Fibroblast of mammary gland (primary cell): ENCODE data around the gene UPP2.

ENCODE experiments used
- DNase-seq: peaks from one replicate; pipeline ENCODE4 v3.0.0-alpha.2; 2010; ENCODE audit warnings: low read depth
- H3K4me3 ChIP-seq: 2 replicates; pipeline ENCODE4 v1.5.1; 2011; ENCODE audit warnings: low read depth, mild to moderate bottlenecking, low read length, moderate library complexity; ENCODE audit not compliant: control insufficient read depth
- TF ChIP-seq, protein P1 (sequence below): conservative IDR thresholded peaks from 2 replicates; pipeline ENCODE4 v1.5.1; 2011; ENCODE audit warnings: low read depth, low read length, inconsistent platforms; ENCODE audit not compliant: control insufficient read depth, insufficient read depth

Gene UPP2

DNA sequence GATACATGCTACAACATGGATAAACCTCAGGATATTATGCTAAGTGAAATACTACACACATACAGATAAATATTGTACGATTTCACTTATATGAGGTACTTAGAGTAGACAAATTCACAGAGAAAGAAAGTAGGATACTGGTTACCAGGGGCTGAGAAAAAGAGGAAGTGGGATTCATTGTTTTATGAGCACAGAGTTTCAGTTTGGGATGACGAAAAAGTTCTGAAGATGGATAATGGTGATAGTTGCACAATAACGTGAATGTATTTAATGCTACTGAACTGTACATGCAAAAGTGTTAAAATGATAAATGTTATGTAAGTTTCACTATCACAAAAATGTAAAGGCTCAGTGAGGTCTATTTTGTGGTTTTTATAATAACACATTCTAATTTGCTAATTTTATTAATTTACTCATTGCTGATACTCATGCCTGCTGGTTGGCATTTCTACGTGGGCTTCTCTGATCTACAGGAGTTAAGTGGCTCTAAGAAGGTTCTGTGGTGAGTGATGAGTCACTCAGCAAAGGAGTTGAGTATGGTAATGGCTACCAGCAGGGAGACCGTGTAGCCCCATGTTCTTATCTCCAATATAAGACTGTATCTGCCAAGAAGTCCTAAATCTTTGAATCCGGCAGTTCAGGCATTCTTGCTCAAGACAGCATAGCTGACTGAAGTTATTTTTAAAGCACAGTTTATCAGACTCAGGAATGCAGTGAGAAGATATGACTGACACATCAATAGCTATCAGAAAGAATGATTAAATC lies 41.1 kb downstream of the UPP2 start:
- TF ChIP-seq, protein P1, sequence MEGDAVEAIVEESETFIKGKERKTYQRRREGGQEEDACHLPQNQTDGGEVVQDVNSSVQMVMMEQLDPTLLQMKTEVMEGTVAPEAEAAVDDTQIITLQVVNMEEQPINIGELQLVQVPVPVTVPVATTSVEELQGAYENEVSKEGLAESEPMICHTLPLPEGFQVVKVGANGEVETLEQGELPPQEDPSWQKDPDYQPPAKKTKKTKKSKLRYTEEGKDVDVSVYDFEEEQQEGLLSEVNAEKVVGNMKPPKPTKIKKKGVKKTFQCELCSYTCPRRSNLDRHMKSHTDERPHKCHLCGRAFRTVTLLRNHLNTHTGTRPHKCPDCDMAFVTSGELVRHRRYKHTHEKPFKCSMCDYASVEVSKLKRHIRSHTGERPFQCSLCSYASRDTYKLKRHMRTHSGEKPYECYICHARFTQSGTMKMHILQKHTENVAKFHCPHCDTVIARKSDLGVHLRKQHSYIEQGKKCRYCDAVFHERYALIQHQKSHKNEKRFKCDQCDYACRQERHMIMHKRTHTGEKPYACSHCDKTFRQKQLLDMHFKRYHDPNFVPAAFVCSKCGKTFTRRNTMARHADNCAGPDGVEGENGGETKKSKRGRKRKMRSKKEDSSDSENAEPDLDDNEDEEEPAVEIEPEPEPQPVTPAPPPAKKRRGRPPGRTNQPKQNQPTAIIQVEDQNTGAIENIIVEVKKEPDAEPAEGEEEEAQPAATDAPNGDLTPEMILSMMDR, result no peak
- H3K4me3 ChIP-seq, result no peak overlapping the region
- DNase-seq, result no peak

DNA sequence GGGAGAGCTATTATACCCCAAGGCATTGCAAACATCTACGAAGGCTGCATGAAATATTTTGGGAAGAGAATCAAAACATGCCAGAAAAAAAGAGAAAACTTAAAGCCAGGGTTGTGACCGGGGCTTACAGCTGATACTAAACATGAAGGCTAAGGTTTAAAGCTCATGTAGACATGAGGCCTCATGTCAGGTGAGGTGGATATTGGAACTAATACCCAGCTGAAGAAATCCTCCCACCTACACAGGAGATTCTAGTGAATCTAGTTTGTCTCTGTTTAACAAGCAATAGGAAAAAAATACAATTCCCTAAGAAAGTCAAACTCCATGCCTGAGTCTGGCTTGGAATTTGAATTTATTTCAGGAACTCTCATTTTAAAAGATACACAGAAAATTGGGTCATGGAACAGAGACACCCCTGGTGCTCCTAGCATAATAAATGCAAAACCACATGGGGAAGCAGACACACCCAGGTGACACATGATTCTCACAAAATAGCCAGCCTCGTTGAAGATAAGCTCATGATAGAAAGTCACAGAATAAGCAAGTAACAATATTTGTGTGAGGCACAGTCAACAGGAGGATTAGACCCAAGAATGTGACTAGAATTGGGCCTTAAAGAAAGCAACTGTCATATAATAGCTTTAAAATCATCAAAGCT lies 42.2 kb downstream of the UPP2 start:
- TF ChIP-seq, protein P1, result no peak
- no peak for DNase-seq
- no peak overlapping the region for H3K4me3 ChIP-seq

DNA sequence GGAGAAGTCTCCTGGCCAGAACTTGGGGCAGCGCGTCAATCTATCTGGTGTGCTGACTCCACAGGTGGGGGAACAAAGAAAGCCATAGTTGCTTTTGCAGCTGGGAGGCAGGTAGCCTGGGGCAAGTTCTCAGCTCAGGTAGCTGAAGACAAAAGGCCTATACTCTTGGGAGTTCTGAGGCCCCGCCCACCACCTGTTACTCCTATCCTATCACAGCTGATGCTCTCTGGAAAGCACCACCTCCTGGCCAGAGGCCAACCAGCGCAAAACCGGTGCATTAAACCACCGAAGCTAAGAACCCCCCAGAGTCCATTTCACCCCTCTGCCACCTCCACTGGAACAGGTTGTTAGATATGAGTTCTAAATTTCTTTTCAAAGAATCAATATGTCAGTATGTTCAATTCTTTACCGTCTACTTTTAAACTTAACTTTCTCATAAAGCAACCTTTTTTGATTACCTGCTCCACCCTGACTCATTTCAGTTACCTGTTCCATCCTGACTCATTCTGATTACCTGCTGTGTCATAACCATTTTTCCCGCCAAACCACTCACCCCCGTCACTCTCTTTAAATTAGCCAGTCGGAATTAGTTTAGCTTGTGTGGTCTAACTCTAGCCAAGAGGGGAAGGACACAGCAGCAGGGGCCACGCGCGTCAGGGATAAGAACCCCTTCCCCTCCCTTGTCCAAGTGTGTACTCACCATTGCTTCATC lies 43.4 kb downstream of the UPP2 start:
- TF ChIP-seq, protein P1, result no peak
- no peak overlapping the region for H3K4me3 ChIP-seq
- DNase-seq, result no peak

DNA sequence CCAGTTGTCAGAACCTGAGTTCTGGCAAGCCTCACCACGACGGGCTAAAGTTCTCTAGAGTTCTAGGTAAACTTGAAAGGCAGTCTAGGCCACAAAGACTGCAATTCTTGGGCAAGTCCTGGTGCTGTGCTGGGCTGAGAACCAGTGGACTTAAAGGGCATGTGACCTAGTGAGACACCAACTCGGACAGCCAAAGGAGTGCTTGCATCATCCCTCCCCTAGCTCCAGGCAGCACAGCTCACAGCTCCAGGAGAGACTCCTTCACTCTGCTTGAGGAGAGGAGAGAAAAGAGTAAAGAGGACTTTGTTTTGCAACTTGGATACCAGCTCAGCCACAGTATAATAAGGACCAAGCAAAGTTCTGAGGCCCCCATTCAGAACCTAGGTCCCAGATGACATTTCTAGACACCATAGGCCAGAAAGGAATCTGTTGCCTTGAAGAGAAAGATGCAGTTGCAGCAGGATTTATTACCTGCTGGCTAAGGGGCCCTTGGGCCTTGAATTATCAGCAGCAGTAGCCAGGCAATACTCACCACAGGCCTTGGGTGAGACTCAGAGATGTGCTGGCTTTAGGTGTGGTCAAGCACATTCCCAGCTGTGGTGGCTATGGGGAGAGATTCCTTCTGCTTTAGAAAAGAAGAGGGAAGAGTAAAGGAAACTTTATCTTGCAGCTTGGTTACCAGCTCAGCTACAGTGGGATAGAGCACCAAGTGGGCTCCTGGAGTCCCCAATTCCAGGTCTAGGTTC lies 51.8 kb downstream of the UPP2 start:
- DNase-seq, result no peak
- TF ChIP-seq, protein P1, result no peak
- no peak overlapping the region for H3K4me3 ChIP-seq

DNA sequence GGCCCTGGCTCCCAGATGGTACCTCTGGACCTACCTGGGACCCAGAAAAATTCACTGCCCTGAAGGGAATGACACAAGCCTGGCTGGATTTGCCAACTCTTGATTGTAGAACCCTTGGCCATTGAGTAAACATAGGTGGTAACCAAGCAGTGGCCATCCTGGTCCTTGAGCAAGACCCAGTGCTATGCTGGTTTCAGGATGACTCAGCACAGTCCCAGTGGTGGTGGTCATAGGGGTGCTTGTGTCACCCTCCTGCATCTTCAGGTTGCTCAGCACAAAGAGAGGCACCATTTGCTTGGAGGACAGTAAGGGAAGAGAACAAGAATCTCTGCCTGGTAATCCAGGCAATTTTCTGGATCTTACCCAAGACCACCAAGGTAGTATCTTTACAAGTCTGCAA lies 52.9 kb downstream of the UPP2 start:
- no peak for DNase-seq
- TF ChIP-seq, protein P1, result no peak

DNA sequence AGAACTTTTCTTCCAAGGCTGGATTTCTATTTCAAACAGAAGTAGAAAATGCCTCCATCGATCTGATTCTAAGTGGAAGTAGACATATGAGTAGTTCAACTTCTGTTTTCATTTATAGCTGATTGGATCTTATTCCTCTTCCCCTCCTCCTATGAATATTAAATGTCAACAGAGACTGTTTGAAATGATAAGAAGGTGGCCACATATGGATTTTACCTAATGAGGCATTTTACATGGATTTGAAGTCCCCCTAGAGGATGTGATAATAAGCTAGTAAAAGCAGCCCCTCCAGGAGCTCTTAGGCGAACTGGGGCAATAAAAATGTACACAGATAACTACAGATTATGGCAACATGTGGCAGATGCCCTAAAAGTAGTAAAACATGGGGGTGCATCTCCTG lies 71.0 kb downstream of the UPP2 start:
- TF ChIP-seq, protein P1, result no peak
- DNase-seq, result no peak
- H3K4me3 ChIP-seq, result no peak overlapping the region

More for the DNA sequence above, 52.9 kb downstream of the UPP2 start:
- H3K4me3 ChIP-seq, result no peak overlapping the region
